Tibial nerve (tissue), 3 donors: ENCODE results near the gene ARHGAP26.
A peak's percentile ranks its signal among the peaks of the same experiment; 100 is the strongest.

ENCODE experiments used
- EP300 ChIP-seq, 2 donors: sonication (generic); formaldehyde crosslinking; IDR thresholded peaks; one replicate each; pipeline ENCODE4 v1.6.1; 2017; ENCODE audit warnings: antibody characterized with exemption in 2 of 2, mild to moderate bottlenecking in 1 of 2
- POLR2A ChIP-seq, 2 donors: fragments of 450-650 bp; IDR thresholded peaks; one replicate each; pipeline ENCODE4 v1.6.1; 2017; ENCODE audit warnings: antibody characterized with exemption in 2 of 2, mild to moderate bottlenecking in 2 of 2, moderate library complexity in 2 of 2

DNA sequence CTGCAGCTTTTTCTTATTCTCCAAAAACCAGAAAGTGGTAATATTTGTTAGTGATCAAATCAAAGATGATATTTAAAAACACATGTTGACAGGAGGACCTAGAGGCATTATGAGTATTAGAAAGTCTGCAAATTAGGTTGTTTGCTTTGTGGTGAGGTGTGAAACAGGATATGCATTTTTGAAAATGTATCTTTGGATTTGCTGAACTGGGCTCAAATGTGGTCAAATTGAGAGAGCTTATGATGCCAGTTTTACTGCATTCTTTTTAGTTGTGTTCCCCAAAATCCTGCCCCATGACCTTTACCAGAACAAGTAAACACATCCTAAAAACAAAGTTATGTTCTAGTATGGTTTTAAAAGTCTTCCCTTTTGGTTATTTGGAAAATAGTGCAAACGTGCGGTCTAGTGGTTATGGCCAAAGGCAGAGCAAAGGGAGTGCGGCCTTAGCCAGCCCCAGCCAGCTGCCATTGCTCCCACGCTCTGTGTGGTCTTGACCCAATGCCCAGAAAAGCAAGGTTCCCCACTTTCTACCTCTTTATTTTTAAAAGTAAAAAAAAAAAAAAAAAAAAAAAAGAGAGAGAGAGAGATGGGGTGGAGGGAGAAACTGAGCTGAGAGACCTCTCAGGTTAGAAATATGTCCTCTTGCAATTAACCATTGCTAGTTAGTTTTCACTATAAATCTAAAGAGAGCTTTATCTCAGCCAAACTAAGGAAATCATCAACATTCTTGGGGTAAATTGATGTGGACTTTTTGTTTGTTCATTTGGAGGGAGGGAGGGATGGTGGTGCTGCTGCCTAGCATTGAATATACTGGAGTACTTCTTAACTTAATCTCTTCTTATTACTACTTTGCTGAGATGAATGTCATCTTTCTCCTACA, 176.6 kb downstream of the ARHGAP26 start:
- TF ChIP-seq EP300 (IDR thresholded peaks at IDR 0.05), result peak in 1 of 2 donors; percentile 9
- TF ChIP-seq POLR2A (IDR thresholded peaks at IDR 0.05), result no peak
